H54 (cell line): ENCODE measurements around the gene TOMM20.

Experiments used
- DNase-seq: peaks from one replicate; pipeline ENCODE4 v3.0.0; 2011; ENCODE audit warnings: low spot score, mixed read lengths; ENCODE audit not compliant: insufficient read length
- FAIRE-seq: peaks from 3 replicates; lab custom pipeline; 2011; peaks lifted over from hg19 to GRCh38; lab: Jason Lieb, UNC
- POLR2A ChIP-seq: IDR thresholded peaks from 2 replicates; pipeline ENCODE4 v1.6.1; 2011; ENCODE audit warnings: low read depth, mild to moderate bottlenecking, low read length

Gene TOMM20

DNA sequence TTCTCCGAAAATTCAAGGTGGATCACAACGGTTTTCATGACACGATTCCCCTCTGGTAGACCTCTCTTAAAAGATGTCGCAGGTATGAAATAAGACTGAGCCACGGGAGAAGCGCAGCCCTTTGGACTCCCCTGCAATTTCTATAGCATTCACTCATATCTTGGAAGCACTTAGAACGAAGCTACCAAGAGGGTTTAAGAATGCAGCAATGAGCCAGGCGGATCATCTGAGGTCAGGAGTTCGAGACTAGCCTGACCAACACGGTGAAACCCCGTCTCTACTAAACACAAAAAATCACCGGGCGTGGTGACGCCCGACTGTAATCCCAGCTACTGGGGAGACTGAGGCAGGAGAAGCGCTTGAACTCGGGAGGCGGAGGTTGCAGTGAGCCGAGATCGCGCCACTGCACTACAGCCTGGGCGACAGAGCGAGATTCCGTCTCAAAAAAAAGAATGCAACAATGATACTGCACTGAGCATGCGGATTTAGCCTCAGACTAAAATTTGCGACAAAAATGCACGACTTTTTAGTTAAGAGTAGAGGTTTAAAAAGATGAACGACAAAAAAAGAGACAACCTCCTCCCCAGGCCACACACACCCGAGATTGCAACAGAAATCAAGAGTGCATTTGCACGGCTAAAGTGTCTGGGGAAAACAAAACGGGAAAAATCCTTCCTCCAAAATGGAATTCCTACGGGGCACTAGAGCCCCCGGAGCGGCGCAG is 743 bp downstream of the TOMM20 start:
- DNase-seq: no peak
- FAIRE-seq: no peak
- no peak for TF ChIP-seq POLR2A

DNA sequence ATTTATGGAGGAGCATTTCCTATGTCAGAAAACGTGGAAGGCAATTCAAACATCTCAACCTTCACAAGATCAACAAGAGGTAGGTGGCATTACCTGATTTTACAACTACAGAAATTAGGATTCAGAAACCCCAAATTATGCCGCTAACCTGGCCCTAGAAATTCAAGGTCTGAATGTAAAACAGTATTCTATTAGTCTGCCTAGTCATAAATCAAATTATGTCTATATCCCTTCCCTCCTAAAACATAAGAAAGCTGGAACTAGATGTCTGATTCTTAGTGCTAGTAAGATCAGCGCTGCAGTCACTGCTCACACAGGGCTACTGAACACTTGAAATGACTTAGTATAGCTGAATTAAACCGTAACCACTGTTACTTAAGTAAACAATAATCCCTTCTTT is 1.4 kb downstream of the TOMM20 start:
- no peak for TF ChIP-seq POLR2A
- FAIRE-seq (no peak), DNase-seq (no peak)

DNA sequence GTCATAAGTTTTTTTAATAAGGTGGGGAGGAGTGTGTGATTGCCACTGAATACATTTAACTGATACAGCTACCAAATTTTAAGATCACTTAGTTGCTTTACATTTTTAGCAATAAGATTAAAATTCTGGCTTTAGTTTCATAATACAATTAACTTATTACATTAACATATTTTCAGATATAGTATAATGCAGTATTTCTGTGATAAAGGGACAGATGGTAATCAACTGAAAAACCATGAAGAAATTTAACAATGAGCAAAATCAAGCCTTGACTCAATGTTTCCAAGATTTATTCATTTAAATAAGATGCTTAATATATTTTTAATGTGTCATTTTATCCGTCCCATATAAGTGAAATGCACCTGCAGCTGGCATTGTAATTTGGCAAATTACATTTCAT is 4.0 kb downstream of the TOMM20 start:
- no peak for FAIRE-seq
- no peak for TF ChIP-seq POLR2A

DNA sequence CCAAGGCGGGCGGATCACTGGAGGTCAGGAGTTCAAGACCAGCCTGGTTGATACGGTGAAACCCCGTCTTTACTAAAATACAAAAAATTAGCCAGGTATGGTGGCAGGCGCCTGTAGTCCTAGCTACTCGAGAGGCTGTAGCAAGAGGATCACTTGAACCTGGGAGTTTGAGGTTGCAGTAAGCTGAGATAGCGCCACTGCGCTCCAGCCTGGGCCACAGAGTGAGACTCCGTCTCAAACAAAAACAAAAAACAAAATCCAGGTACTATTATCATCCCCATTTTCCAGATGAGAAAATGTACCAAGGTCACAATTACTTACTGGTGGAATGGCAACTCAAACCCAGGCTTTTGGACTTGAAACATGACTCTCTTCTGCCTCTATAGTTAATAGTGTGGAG is 4.5 kb downstream of the TOMM20 start:
- no peak for TF ChIP-seq POLR2A
- no peak for FAIRE-seq
- no peak for DNase-seq

More for the DNA sequence above, 4.0 kb downstream of the TOMM20 start:
- no peak for DNase-seq

DNA sequence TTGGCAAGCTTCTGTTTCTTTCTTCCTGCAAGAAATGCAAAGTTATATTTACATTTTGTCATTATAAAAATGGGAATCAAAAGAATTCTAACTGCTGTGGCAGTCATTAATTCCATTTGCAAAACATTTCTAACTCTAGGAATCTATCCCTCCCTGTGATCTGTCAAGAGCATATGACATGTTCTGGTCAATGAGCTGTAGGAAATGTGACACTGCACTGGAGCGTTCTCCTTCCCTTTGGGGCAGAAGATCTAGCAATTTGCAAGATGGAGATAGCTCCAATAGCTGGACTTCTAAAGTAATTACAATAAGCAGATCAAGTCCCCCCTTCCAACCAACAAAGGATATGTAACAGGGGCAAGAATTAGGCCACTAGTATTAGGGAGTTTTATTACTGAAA is 6.3 kb downstream of the TOMM20 start:
- FAIRE-seq: no peak

DNA sequence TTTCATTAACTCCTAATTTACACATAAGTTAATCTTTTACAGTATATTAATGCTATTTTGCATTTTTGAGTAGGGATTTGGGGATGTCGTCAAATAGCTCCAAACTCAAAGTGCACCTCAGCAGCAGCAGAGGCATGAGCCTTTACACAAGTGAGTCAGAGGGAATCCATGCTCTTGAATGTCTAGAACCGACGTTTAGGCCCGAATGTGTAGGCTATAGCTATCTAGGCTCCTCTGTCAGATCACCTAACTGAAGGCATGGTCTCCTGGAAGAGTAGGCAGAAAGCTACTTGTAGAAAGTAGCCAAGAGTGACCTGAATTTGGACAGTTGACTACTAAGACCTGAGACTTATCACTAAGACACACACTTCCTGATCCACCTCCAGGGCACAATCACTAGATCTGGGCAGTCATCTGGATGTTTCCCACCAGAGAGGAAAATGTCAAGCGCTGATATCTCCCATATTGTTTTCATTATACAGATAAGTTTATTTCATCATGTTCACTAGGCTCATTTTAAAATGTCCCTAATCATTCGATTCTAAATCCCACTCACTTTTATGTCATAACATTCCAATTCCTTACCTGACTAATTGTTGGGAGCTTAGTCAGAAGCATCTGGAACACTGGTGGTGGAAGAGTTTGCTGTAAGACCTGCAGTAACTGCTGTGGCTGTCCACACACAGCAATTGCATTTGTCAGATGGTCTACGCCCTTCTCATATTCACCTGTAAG is 15.3 kb downstream of the TOMM20 start:
- TF ChIP-seq POLR2A: no peak
- DNase-seq: no peak
- no peak for FAIRE-seq

More for the DNA sequence above, 6.3 kb downstream of the TOMM20 start:
- no peak for DNase-seq
- TF ChIP-seq POLR2A: no peak

DNA sequence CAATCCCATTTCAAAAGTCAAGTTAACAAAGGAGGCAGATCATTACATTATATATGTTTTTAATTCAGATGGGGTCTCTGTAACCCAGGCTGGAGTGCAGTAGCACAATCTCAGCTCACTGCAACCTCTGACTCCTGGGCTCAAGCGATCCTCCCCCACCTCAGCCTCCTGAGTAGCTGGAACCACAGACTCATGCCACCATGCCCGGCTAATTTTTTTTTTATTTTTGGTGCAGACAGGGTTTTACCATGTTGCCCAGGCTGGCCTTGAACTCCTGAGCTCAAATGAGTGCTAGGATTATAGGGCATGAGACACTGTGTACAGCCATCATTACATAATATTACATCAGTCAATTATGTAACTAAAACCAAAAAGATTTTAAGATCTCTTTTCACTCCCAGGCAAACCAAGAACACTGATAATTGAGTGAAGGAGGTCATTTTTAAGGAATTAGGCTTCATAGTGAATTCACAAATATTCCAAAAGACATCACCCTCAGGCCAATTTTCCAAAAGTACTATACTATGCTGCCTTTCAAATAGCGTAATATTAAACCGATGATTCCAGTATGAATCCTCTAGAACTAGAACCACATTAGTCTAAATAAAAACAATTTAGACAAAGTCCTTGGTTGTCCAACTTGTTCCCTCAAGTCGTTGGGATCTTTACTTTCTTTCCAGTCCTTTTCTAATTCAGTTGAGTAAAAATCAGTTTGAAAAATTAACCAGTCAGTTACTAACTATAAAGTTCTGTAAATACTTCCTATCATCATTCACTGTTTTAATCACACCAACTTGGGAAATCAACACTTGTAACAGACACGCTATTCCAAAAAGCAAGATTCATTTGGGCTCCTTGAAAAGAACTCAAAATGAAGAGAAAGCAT is 16.1 kb downstream of the TOMM20 start:
- FAIRE-seq: no peak
- no peak for TF ChIP-seq POLR2A
- DNase-seq: no peak

DNA sequence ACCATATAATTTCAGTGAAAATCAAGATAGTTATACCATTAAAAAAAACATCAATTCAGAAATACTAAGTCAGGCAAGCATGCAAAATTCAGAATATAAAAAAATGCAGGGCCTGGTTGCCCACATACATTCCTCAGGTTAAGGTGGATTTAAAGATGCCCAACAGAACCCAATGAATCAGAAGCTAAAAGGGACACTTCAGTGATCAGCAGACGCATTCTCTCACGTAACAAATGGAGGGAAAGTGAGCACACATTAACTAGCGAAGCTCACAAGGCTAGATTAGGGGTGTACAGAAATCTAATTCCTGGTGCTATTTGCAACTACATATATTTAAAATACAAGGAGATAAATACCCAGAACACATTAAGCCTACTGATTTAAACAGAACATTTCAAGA is 17.5 kb downstream of the TOMM20 start:
- FAIRE-seq (no peak), DNase-seq (no peak)
- TF ChIP-seq POLR2A: no peak

DNA sequence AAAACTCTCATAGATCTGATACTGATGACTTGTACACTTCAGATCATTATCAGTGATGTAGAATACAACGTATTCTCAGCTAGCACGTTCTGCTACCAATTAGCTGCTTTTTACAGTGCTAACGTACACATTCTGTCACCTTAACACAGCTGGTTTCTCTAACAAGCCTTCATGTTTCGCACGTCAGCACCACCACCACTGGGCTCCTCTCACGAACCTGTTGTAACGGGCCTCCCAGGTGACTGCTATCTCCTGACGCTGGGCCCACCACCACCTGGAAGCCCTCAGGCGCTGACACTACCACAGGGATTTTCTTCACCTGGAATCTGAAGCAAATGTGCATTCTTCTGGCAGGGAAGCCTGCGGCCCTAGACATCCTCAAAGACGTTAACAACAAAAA is 19.8 kb downstream of the TOMM20 start:
- no peak for TF ChIP-seq POLR2A
- no peak for DNase-seq
- no peak for FAIRE-seq

DNA sequence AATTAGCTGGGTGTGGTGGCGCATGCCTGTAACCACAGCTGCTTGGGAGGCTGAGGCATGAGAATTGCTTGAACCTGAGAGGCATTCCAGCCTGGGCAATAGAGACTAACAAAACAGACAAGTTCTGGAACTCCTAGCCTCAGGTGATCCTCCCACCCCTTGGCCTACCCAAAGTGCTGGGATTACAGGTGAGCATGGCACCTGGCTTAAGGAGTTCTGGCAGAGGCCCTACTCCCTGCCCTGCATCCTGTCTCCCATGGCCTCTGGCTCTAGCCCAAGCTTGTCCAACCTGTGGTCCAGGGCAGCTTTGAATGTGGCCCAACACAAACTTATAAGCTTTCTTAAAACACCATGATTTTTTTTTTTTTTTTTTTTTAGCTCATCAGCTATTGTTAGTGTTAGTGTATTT is 20.4 kb downstream of the TOMM20 start:
- no peak for DNase-seq
- no peak for FAIRE-seq

DNA sequence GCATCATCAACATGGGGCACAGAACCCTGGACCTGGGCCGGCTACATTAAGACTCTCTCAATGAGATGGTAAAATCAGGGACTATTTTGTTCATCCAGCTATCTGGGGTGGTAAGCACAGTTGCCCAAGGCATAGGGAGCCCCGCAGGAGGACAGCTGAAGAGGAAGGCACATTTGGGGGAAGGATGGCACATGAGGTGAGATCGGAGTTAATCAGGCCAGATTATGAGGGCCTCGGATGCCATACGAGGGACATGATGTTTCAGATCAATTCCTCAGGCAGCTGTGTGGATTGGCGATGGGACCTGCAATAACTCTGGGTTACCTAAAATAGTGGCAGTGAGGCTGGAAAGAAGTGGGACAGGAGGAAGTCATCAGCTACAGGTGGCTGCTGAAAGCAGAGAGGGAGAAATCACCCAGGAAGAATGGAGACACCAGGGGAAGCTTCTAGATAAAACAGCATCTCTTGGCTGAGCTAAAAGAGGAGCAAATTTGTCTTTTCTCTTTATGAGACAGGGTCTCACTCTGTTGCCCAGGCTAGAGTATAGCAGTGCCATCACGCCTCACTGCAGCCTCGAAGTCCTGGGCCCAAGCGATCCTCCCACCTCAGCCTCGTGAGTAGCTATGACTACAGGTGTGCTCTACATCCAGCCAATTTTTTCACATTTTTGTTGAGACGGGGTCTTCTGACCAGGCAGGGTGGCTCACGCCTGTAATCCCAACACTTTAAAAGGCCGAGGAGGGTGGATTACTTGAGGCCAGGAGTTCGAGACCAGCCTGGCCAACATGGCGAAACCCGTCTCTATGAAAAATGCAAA is 21.1 kb downstream of the TOMM20 start:
- TF ChIP-seq POLR2A: no peak
- no peak for FAIRE-seq
- DNase-seq: no peak

More for the DNA sequence above, 20.4 kb downstream of the TOMM20 start:
- TF ChIP-seq POLR2A: no peak

DNA sequence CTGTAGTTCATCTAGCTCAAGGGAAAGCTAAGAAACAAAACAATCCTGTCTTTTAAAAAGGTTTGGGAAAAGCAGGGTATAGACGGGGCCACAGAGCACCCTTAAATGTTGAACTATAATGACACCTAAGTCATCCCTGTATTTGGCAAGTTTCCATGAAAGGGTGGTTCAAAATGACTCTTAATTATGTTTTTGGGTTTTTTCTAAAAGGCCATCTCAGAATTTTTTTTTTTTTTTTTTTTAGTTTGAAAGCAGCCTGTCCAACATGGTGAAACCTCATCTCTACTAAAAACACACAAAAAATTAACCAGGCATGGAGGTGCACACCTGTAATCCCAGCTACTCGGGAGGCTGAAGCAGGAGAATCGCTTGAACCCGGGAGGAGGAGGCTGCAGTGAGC is 22.2 kb downstream of the TOMM20 start:
- DNase-seq (no peak), FAIRE-seq (no peak)
- TF ChIP-seq POLR2A: no peak
